T-helper 1 cell (primary cell): ENCODE measurements around the gene SBF1.

Source experiments
- DNase-seq, 5 donors: peaks; one replicate each; pipeline ENCODE4 v3.0.0-alpha.2; 2012 to 2020

SBF1 gene

GRCh38 chr22:50467341-50467740 is 7.5 kb downstream of the SBF1 start:
- no peak for DNase-seq

- no peak for DNase-seq
These were observed 9.5 kb downstream of the SBF1 start for GRCh38 chr22:50465066-50465930.

GRCh38 chr22:50464451-50464850 is 10.4 kb downstream of the SBF1 start:
- DNase-seq = no peak

GRCh38 chr22:50463188-50463900 is 11.5 kb downstream of the SBF1 start:
- DNase-seq = no peak

- DNase-seq = no peak
These were observed 12.8 kb downstream of the SBF1 start for GRCh38 chr22:50461979-50462540.

- DNase-seq = no peak
These were observed 13.3 kb downstream of the SBF1 start for GRCh38 chr22:50461536-50461935.

GRCh38 chr22:50460938-50461337 is 13.9 kb downstream of the SBF1 start:
- DNase-seq = no peak

GRCh38 chr22:50459496-50460140 is 15.2 kb downstream of the SBF1 start:
- DNase-seq = no peak

- DNase-seq = no peak
These were observed 15.8 kb downstream of the SBF1 start for GRCh38 chr22:50459016-50459415.

GRCh38 chr22:50456466-50457234 is 18.2 kb downstream of the SBF1 start:
- no peak for DNase-seq

- no peak for DNase-seq
These were observed 18.8 kb downstream of the SBF1 start for GRCh38 chr22:50456026-50456425.

GRCh38 chr22:50455201-50455600 is 19.6 kb downstream of the SBF1 start:
- DNase-seq = no peak

GRCh38 chr22:50454556-50455075 is 20.2 kb downstream of the SBF1 start:
- DNase-seq = no peak

GRCh38 chr22:50452649-50453048 is 22.2 kb downstream of the SBF1 start:
- no peak for DNase-seq

- peak in 1 of 5 donors; percentile 0 for DNase-seq
These were observed 27.0 kb downstream of the SBF1 start for GRCh38 chr22:50447576-50448551.

- DNase-seq = no peak
These were observed 27.9 kb downstream of the SBF1 start for GRCh38 chr22:50446708-50447575.

- peak in 2 of 5 donors; percentile 4 to 9 for DNase-seq
These were observed 28.7 kb downstream of the SBF1 start for GRCh38 chr22:50445880-50446707.

GRCh38 chr22:50445071-50445879 is 29.6 kb downstream of the SBF1 start:
- peak in 2 of 5 donors; percentile 3 to 17 for DNase-seq
